Large intestine (tissue), 3 donors: Measurements from ENCODE around the gene DCHS1. TPM values are rescaled to one million over a fixed set of nuclear protein-coding genes. Genes with fewer than 3 reads are reported as not detected.

Experiments used
- DNase-seq, 2 donors: peaks; one replicate each; pipeline versions ENCODE4 v3.0.0 to v3.0.0-alpha.2; 2013
- H3K27ac ChIP-seq: one replicate; pipeline ENCODE4 v1.5.1; 2013; ENCODE audit warnings: low read length
- H3K27me3 ChIP-seq: 2 replicates; pipeline ENCODE4 v1.6.1; 2013; ENCODE audit warnings: low read length; ENCODE audit not compliant: control insufficient read depth, insufficient read depth
- H3K36me3 ChIP-seq: 2 replicates; pipeline ENCODE4 v1.6.1; 2013; ENCODE audit warnings: low read length; ENCODE audit not compliant: control insufficient read depth, insufficient read depth
- H3K4me1 ChIP-seq: one replicate; pipeline ENCODE4 v1.6.1; 2013; ENCODE audit warnings: low read length; ENCODE audit not compliant: control insufficient read depth, insufficient read depth
- H3K4me3 ChIP-seq: one replicate; pipeline ENCODE4 v1.5.1; 2013; ENCODE audit warnings: low read length
- H3K9me3 ChIP-seq: one replicate; pipeline ENCODE4 v1.6.1; 2013; ENCODE audit warnings: mild to moderate bottlenecking, low read depth, low read length, moderate library complexity; ENCODE audit not compliant: control insufficient read depth
- WGBS: methylation state at CpG from one replicate; pipeline ENCODE4 v1.1.5; 2013; ENCODE audit warnings: low lambda C conversion rate; ENCODE audit not compliant: insufficient coverage; 5-methylcytosine and 5-hydroxymethylcytosine counted together
- polyA plus RNA-seq: library from polyadenylated mRNA; unstranded; fragments of 120-200 nt; gene quantifications from one replicate; pipeline ENCODE4 v1.2.1, GENCODE V29; 2013

DCHS1 gene
- polyA plus RNA-seq, 1 donor, result 17.1 TPM

DNA sequence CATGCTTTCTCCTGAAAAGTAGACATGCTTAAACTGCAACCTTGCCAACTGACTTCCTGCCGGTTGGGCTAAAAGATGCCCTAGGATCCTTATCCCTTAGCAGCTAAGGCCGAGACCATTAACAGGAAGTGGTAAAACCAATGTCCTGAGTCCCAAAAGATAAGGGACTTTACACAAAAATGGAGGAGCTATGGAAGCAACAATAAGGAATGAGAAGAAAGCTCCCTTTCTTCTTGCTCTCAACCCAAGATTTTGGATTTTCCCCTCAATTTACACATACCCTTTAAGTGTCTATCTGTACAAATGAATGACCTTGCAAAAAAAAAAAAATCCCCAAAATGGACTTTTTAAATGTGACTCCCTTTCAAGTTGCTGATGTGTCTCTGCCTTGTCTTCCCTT lies 16.4 kb upstream of the DCHS1 start:
- Histone ChIP-seq H3K4me1 (no peaks in the 10 kb centered on the region), H3K36me3 (no peaks in the 10 kb centered on the region), H3K9me3 (no peaks in the 10 kb centered on the region), H3K27me3 (no peaks in the 10 kb centered on the region), H3K4me3 (no peak overlapping the region), H3K27ac (no peak overlapping the region)
- WGBS, result no CpG with 5 or more reads among the region's 2 CpGs
- no peak for DNase-seq

- H3K27ac ChIP-seq, result no peak overlapping the region
- no peaks in the 10 kb centered on the region for H3K27me3 ChIP-seq
- no peaks in the 10 kb centered on the region for H3K4me1 ChIP-seq
- H3K4me3 ChIP-seq, result no peak overlapping the region
- no peak for DNase-seq
- H3K36me3 ChIP-seq, result no peaks in the 10 kb centered on the region
- no CpG with 5 or more reads among the region's 6 CpGs for WGBS
- no peaks in the 10 kb centered on the region for H3K9me3 ChIP-seq
Observed at GRCh38 chr11:6670202-6670830, 14.7 kb upstream of the DCHS1 start.

GRCh38 chr11:6667733-6668374 lies 12.2 kb upstream of the DCHS1 start:
- H3K27ac ChIP-seq, result no peak overlapping the region
- H3K4me3 ChIP-seq, result no peak overlapping the region
- H3K4me1 ChIP-seq, result no peaks in the 10 kb centered on the region
- peak in 1 of 2 donors; percentile 17 for DNase-seq
- no peaks in the 10 kb centered on the region for H3K9me3 ChIP-seq
- H3K27me3 ChIP-seq, result no peaks in the 10 kb centered on the region
- 100% methylated on average over 1 of the region's 3 CpGs for WGBS
- no peaks in the 10 kb centered on the region for H3K36me3 ChIP-seq

DNA sequence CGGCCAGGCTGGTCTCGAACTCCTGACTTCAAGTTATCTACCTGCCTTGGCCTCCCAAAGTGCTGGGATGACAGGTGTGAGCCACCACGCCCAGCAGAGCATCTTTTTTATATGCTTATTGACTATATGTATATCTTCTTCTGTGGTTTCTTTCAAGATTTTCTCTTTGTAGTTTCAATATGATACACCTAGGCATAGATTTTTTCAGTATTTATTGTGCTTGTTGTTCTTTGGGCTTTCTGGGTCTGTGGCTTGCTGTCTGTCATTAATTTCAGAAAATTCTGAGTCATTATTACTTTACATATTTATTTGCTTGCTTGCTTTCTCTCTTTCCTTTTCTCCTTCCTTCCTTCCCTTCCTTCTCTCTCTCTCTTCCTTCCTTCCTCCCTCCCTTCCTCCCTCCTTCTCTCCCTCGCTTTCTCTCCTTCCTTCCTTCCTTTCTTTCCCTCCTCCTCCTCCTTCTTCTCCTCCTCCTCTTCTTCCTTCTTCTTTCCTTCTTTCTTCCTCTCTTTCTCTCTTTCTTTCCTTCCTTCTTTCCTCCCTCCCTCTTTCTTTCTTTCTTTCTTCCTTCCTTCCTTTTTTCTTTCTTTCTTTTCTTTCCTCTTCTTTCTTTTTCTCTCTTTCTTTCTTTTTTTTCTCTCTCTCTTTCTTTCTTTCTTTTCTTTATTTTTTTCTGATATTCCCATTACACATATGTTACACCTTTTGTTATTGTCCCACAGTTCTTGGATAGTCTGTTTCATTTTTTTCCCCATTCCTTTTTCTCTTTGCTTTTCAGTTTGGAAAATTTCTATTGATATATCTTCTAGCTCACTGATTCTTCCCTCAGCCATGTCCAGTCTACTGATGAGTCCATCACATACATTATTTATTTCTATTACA lies 10.9 kb upstream of the DCHS1 start:
- Histone ChIP-seq H3K4me1 (no peaks in the 10 kb centered on the region), H3K4me3 (no peak overlapping the region), H3K27me3 (no peaks in the 10 kb centered on the region), H3K36me3 (no peaks in the 10 kb centered on the region), H3K27ac (no peak overlapping the region), H3K9me3 (no peaks in the 10 kb centered on the region)
- 100% methylated on average over 1 of the region's 4 CpGs for WGBS
- no peak for DNase-seq

- Histone ChIP-seq H3K27me3 (peaks cover under 1% of the 10 kb centered on the region), H3K4me1 (no peaks in the 10 kb centered on the region), H3K36me3 (no peaks in the 10 kb centered on the region), H3K4me3 (no peak overlapping the region), H3K27ac (no peak overlapping the region), H3K9me3 (no peaks in the 10 kb centered on the region)
- DNase-seq, result no peak
- no CpG with 5 or more reads among the region's 1 CpG for WGBS
Observed at GRCh38 chr11:6664551-6664950, 8.9 kb upstream of the DCHS1 start.

DNA sequence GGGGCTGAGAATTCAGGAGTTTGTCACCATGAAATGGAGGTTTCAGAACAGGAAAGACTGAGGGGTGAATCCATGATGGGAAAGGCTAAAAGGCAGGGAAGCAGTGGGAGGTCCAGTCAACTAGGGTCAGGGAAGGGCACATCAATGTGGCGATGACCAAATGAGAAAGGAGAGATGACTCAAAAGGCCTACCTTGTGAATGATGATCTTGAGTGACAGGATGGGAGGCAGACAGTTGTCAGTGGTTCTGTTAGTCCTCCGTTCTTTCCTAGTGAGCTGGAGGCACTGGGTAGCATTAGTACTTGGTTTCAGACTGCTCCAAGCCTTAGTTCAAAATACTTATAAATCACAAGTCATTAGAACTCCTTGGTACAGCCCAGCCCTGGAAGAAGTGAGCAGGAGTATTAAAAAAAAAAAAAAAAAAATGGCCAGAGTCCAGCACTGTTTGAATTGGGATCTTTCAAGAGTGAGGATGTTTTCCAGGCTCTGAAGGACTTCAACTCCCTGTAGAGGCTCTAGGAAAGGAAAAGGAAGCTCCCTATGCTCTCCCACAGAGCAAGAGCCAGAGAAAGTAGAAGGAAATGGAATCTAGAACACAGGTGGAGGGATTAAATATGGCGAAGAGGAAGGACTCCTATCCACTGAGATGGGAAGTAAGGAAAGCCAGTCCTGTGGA lies 8.3 kb upstream of the DCHS1 start:
- H3K4me1 ChIP-seq, result no peaks in the 10 kb centered on the region
- no peaks in the 10 kb centered on the region for H3K36me3 ChIP-seq
- no peak for DNase-seq
- H3K27me3 ChIP-seq, result peaks cover 5% of the 10 kb centered on the region
- H3K4me3 ChIP-seq, result no peak overlapping the region
- WGBS, result no CpG with 5 or more reads among the region's 3 CpGs
- H3K9me3 ChIP-seq, result no peaks in the 10 kb centered on the region
- H3K27ac ChIP-seq, result no peak overlapping the region

- H3K9me3 ChIP-seq, result no peaks in the 10 kb centered on the region
- H3K27me3 ChIP-seq, result peaks cover 27% of the 10 kb centered on the region
- H3K4me1 ChIP-seq, result no peaks in the 10 kb centered on the region
- no peaks in the 10 kb centered on the region for H3K36me3 ChIP-seq
- no peak overlapping the region for H3K27ac ChIP-seq
- no peak for DNase-seq
- WGBS, result 80% methylated on average over 2 of the region's 3 CpGs
- no peak overlapping the region for H3K4me3 ChIP-seq
Observed at GRCh38 chr11:6660712-6661111, 5.1 kb upstream of the DCHS1 start.

GRCh38 chr11:6658647-6659046 lies 3.0 kb upstream of the DCHS1 start:
- Histone ChIP-seq H3K27ac (no peak overlapping the region), H3K36me3 (no peaks in the 10 kb centered on the region)

GRCh38 chr11:6657346-6657745 lies 1.7 kb upstream of the DCHS1 start:
- DNase-seq, result no peak
- Histone ChIP-seq H3K36me3 (no peaks in the 10 kb centered on the region), H3K9me3 (no peaks in the 10 kb centered on the region), H3K4me3 (no peak overlapping the region), H3K4me1 (no peaks in the 10 kb centered on the region), H3K27ac (no peak overlapping the region), H3K27me3 (peaks cover 46% of the 10 kb centered on the region)
- WGBS, result no CpG with 5 or more reads among the region's 1 CpG

More at GRCh38 chr11:6658647-6659046, 3.0 kb upstream of the DCHS1 start:
- Histone ChIP-seq H3K9me3 (no peaks in the 10 kb centered on the region), H3K27me3 (peaks cover 42% of the 10 kb centered on the region), H3K4me1 (no peaks in the 10 kb centered on the region), H3K4me3 (no peak overlapping the region)
- no peak for DNase-seq

- Histone ChIP-seq H3K4me3 (no peak overlapping the region), H3K27ac (no peak overlapping the region), H3K9me3 (no peaks in the 10 kb centered on the region), H3K4me1 (no peaks in the 10 kb centered on the region), H3K36me3 (no peaks in the 10 kb centered on the region), H3K27me3 (peaks cover 47% of the 10 kb centered on the region)
- peak in 1 of 2 donors; percentile 8 for DNase-seq
- 86% methylated on average over 1 of the region's 5 CpGs for WGBS
Observed at GRCh38 chr11:6656936-6657335, 1.3 kb upstream of the DCHS1 start.
